Kidney (tissue), 14 donors: ENCODE results near the gene LRP1. TPM values are rescaled to one million over a fixed set of nuclear protein-coding genes. Genes with fewer than 3 reads are reported as not detected.

Experiments used
- DNase-seq, 5 donors: peaks; one replicate each; pipeline ENCODE4 v3.0.0-alpha.2; 2013 to 2020
- FAIRE-seq: peaks from 2 replicates; lab custom pipeline; 2012; peaks lifted over from hg19 to GRCh38; lab: Jason Lieb, UNC
- H3K27ac ChIP-seq, 2 donors: one replicate each; pipeline ENCODE4 v1.7.0; 2013; ENCODE audit warnings: low read depth in 2 of 2, low read length in 2 of 2, inconsistent platforms in 1 of 2
- H3K27me3 ChIP-seq: one replicate; pipeline ENCODE4 v1.7.1; 2013; ENCODE audit warnings: low read length, inconsistent platforms; ENCODE audit not compliant: control insufficient read depth, insufficient read depth
- H3K36me3 ChIP-seq, 3 donors: one replicate each; pipeline versions ENCODE4 v1.7.0 to v1.7.1; 2013; ENCODE audit warnings: low read length in 3 of 3, control low read depth in 1 of 3, inconsistent platforms in 1 of 3; ENCODE audit not compliant: insufficient read depth in 3 of 3, control insufficient read depth in 2 of 3
- H3K4me1 ChIP-seq, 3 donors: one replicate each; pipeline versions ENCODE4 v1.7.0 to v1.7.1; 2013; ENCODE audit warnings: low read length in 3 of 3, inconsistent platforms in 1 of 3, low read depth in 1 of 3; ENCODE audit not compliant: control insufficient read depth in 2 of 3, insufficient read depth in 2 of 3
- H3K4me3 ChIP-seq, 3 donors: one replicate each; pipeline versions ENCODE4 v1.7.0 to v1.8.1; 2013; ENCODE audit warnings: low read length in 3 of 3, control low read depth in 1 of 3, inconsistent platforms in 1 of 3
- H3K9ac ChIP-seq, 3 donors: one replicate each; pipeline versions ENCODE4 v1.7.0 to v1.7.1; 2013; ENCODE audit warnings: low read length in 3 of 3, control low read depth in 1 of 3, inconsistent platforms in 1 of 3
- H3K9me3 ChIP-seq, 3 donors: one replicate each; pipeline versions ENCODE4 v1.7.0 to v1.7.1; 2013; ENCODE audit warnings: low read length in 3 of 3, control low read depth in 1 of 3, inconsistent platforms in 1 of 3; ENCODE audit not compliant: control insufficient read depth in 2 of 3, insufficient read depth in 1 of 3
- CTCF ChIP-seq: IDR thresholded peaks from 3 replicates; pipeline ENCODE4 v1.5.1; 2012; ENCODE audit warnings: mild to moderate bottlenecking, moderate library complexity, borderline replicate concordance; ENCODE audit not compliant: insufficient read depth; ENCODE audit errors: extremely low read depth
- intact Hi-C: fragments of 100-400 bp; cut with DNase I; formaldehyde crosslinking; loops from one replicate; pipeline ENCODE4 v1.11.1; 2022
- polyA plus RNA-seq: library from polyadenylated mRNA; stranded (reverse); fragments of 350-450 nt; fragmentation: Illumina TruSeq; extraction: RNeasy Lipid Tissue Mini Kit (QIAGEN cat#74804); gene quantifications from one replicate; pipeline ENCODE4 v1.2.3, GENCODE V29; 2014; ENCODE audit warnings: low read depth, low replicate concordance; ENCODE audit not compliant: insufficient read depth
- total RNA-seq: library from RNA; stranded (reverse); fragmentation: NEBNext Ultra II Directional; extraction: Animal tissue kit (Norgen Biotek cat#: 25700); gene quantifications from one replicate; pipeline ENCODE4 v1.2.1, GENCODE V29; 2021
- donor health status: control.
- donor health status: control.
- donor health status: control.
- donor health status: control.
- donor health status: control.
- donor health status: DM: yes; HTN: yes; CAD: no.
- donor health status: Normal renal cell carcinoma (clear cell type).

Gene LRP1
- total and polyA plus RNA-seq, 2 donors from 2014 or later, result 18.7 to 121 TPM

GRCh38 chr12:57169046-57169795 lies 40.9 kb downstream of the LRP1 start:
- Histone ChIP-seq H3K27ac (no peak overlapping the region), H3K36me3 (peaks cover 0 to 9% (median 9%) of the 10 kb centered on the region in 3 donors), H3K4me1 (no peaks in the 10 kb centered on the region), H3K4me3 (no peak overlapping the region), H3K27me3 (no peaks in the 10 kb centered on the region), H3K9me3 (no peaks in the 10 kb centered on the region), H3K9ac (no peak overlapping the region)
- DNase-seq, result no peak
- no peak for FAIRE-seq
- intact Hi-C loops, result no loop called here
- no peak for TF ChIP-seq CTCF

GRCh38 chr12:57169969-57170368 lies 41.7 kb downstream of the LRP1 start:
- Histone ChIP-seq H3K4me1 (no peaks in the 10 kb centered on the region), H3K9ac (no peak overlapping the region), H3K4me3 (no peak overlapping the region), H3K27ac (no peak overlapping the region), H3K9me3 (no peaks in the 10 kb centered on the region), H3K36me3 (peaks cover 0 to 9% (median 6%) of the 10 kb centered on the region in 3 donors), H3K27me3 (no peaks in the 10 kb centered on the region)
- intact Hi-C loops, result no loop called here
- FAIRE-seq (no peak), DNase-seq (no peak)
- TF ChIP-seq CTCF, result no peak

- no peak for FAIRE-seq
- H3K9ac ChIP-seq, result no peak overlapping the region
- H3K4me1 ChIP-seq, result no peaks in the 10 kb centered on the region
- intact Hi-C loops, result no loop called here
- no peak for DNase-seq
- TF ChIP-seq CTCF, result no peak
- no peak overlapping the region for H3K27ac ChIP-seq
- H3K4me3 ChIP-seq, result no peak overlapping the region
- peaks cover 0 to 9% (median 5%) of the 10 kb centered on the region in 3 donors for H3K36me3 ChIP-seq
- H3K27me3 ChIP-seq, result no peaks in the 10 kb centered on the region
- no peaks in the 10 kb centered on the region for H3K9me3 ChIP-seq
These were observed 42.1 kb downstream of the LRP1 start for GRCh38 chr12:57170408-57170807.
